DOHH2 (cell line): ENCODE measurements around the gene NCLN.

Experiments used
- H3F3A ChIP-seq: fragments of 200-600 bp; sonication (generic), shearing (Covaris generic); 2 replicates; pipeline ENCODE4 v1.6.0; 2016; ENCODE audit warnings: antibody characterized with exemption, mild to moderate bottlenecking; ENCODE audit not compliant: control insufficient read depth, insufficient read depth
- H3K27ac ChIP-seq: fragments of 200-600 bp; sonication (generic); 2 replicates; pipeline ENCODE4 v1.5.1; 2014; ENCODE audit warnings: low read depth, mild to moderate bottlenecking, low read length, moderate library complexity
- H3K27me3 ChIP-seq: fragments of 200-600 bp; sonication (generic); 2 replicates; pipeline ENCODE4 v1.6.1; 2014; ENCODE audit warnings: mild to moderate bottlenecking, low read length, mixed read lengths; ENCODE audit not compliant: control insufficient read depth
- H3K36me3 ChIP-seq: fragments of 200-600 bp; sonication (generic); 2 replicates; pipeline ENCODE4 v1.6.1; 2014; ENCODE audit warnings: mild to moderate bottlenecking, low read length, moderate library complexity, mixed read lengths; ENCODE audit not compliant: control insufficient read depth
- H3K4me1 ChIP-seq: fragments of 200-600 bp; sonication (generic); 2 replicates; pipeline ENCODE4 v1.6.1; 2014; ENCODE audit warnings: mild to moderate bottlenecking, low read length, mixed read lengths; ENCODE audit not compliant: control insufficient read depth
- H3K4me2 ChIP-seq: fragments of 200-600 bp; sonication (generic); 2 replicates; pipeline ENCODE4 v1.6.0; 2014; ENCODE audit warnings: mild to moderate bottlenecking, low read length, moderate library complexity
- H3K4me3 ChIP-seq: fragments of 200-600 bp; sonication (generic); 2 replicates; pipeline ENCODE4 v1.5.1; 2014; ENCODE audit warnings: mild to moderate bottlenecking, low read length, mixed read lengths
- H3K79me2 ChIP-seq: fragments of 200-600 bp; sonication (generic); 2 replicates; pipeline ENCODE4 v1.6.1; 2014; ENCODE audit warnings: mild to moderate bottlenecking, low read length, mixed read lengths; ENCODE audit not compliant: control insufficient read depth
- H3K9me2 ChIP-seq: fragments of 200-600 bp; sonication (generic); replicated peaks from 2 replicates; pipeline ENCODE4 v1.6.1; 2014; ENCODE audit warnings: mild to moderate bottlenecking, low read length, mixed read lengths; ENCODE audit not compliant: control insufficient read depth
- H3K9me3 ChIP-seq: fragments of 200-600 bp; sonication (generic); 2 replicates; pipeline ENCODE4 v1.6.1; 2014; ENCODE audit warnings: antibody characterized with exemption, low read length, mixed read lengths; ENCODE audit not compliant: control insufficient read depth, insufficient read depth
- H4K20me1 ChIP-seq: fragments of 200-600 bp; sonication (generic); 2 replicates; pipeline ENCODE4 v1.6.0; 2014; ENCODE audit warnings: low read depth, mild to moderate bottlenecking, antibody characterized with exemption, low read length, moderate library complexity; ENCODE audit not compliant: control insufficient read depth, insufficient read depth
- EZH2phosphoT487 ChIP-seq: fragments of 200-600 bp; sonication (generic); IDR thresholded peaks from 2 replicates; pipeline ENCODE4 v1.6.1; 2017; ENCODE audit warnings: borderline replicate concordance, mild to moderate bottlenecking, antibody characterized with exemption, low read length, moderate library complexity, mixed read lengths
- TF ChIP-seq, protein P1 (sequence below): fragments of 200-600 bp; sonication (generic); IDR thresholded peaks from one replicate; pipeline ENCODE4 v1.5.1; 2014; ENCODE audit warnings: antibody characterized with exemption, mild to moderate bottlenecking, low read depth, low read length; ENCODE audit not compliant: poor library complexity, severe bottlenecking

Gene NCLN

GRCh38 chr19:3176715-3177501 lies 8.8 kb upstream of the NCLN start:
- H3K9me2 ChIP-seq, result no peaks in the 10 kb centered on the region
- H3K79me2 ChIP-seq, result peaks cover 33% of the 10 kb centered on the region
- no peaks in the 10 kb centered on the region for H3K9me3 ChIP-seq
- TF ChIP-seq, protein P1, sequence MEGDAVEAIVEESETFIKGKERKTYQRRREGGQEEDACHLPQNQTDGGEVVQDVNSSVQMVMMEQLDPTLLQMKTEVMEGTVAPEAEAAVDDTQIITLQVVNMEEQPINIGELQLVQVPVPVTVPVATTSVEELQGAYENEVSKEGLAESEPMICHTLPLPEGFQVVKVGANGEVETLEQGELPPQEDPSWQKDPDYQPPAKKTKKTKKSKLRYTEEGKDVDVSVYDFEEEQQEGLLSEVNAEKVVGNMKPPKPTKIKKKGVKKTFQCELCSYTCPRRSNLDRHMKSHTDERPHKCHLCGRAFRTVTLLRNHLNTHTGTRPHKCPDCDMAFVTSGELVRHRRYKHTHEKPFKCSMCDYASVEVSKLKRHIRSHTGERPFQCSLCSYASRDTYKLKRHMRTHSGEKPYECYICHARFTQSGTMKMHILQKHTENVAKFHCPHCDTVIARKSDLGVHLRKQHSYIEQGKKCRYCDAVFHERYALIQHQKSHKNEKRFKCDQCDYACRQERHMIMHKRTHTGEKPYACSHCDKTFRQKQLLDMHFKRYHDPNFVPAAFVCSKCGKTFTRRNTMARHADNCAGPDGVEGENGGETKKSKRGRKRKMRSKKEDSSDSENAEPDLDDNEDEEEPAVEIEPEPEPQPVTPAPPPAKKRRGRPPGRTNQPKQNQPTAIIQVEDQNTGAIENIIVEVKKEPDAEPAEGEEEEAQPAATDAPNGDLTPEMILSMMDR, result no peak
- no peak for TF ChIP-seq EZH2phosphoT487
- H3F3A ChIP-seq, result peaks cover 11% of the 10 kb centered on the region
- no peak overlapping the region for H3K4me2 ChIP-seq
- H3K27ac ChIP-seq, result no peak overlapping the region
- H3K4me1 ChIP-seq, result peaks cover 68% of the 10 kb centered on the region
- peaks cover 11% of the 10 kb centered on the region for H3K36me3 ChIP-seq
- peaks cover 3% of the 10 kb centered on the region for H3K27me3 ChIP-seq
- no peaks in the 10 kb centered on the region for H4K20me1 ChIP-seq
- no peak overlapping the region for H3K4me3 ChIP-seq

DNA sequence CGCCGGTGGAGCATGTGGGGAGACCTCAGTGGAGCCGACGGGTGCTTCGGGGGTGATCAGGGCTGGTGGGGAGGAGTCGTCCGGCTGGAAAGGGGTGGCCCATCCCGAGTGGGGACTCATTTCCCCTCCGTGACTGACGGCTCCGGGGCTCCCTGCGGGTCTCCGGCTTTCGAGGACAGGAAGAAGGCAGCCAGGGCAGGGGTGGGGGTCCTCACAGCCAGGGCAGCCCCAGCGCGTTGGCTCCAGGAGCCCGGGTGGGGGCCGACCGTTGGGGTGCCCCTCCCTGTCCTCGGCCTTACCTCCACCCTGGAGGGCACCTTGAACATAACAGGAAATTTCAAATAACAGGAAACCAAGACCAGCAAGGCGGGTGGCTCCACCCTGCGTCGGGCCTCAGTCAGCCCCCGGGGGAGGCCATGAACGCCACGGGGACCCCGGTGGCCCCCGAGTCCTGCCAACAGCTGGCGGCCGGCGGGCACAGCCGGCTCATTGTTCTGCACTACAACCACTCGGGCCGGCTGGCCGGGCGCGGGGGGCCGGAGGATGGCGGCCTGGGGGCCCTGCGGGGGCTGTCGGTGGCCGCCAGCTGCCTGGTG lies 7.3 kb upstream of the NCLN start, which contains the start of gene S1PR4:
S1PR4 (plus strand) TSS at position 393 of the 596 bp plus-strand sequence; CDS start at position 417, 24 bp downstream.
- Histone ChIP-seq H3K4me3 (peak within 1 kb of the TSS; percentile 95), H3K27ac (peak within 1 kb of the TSS; percentile 97), H3K9me3 (no peaks in the 10 kb centered on the region)

DNA sequence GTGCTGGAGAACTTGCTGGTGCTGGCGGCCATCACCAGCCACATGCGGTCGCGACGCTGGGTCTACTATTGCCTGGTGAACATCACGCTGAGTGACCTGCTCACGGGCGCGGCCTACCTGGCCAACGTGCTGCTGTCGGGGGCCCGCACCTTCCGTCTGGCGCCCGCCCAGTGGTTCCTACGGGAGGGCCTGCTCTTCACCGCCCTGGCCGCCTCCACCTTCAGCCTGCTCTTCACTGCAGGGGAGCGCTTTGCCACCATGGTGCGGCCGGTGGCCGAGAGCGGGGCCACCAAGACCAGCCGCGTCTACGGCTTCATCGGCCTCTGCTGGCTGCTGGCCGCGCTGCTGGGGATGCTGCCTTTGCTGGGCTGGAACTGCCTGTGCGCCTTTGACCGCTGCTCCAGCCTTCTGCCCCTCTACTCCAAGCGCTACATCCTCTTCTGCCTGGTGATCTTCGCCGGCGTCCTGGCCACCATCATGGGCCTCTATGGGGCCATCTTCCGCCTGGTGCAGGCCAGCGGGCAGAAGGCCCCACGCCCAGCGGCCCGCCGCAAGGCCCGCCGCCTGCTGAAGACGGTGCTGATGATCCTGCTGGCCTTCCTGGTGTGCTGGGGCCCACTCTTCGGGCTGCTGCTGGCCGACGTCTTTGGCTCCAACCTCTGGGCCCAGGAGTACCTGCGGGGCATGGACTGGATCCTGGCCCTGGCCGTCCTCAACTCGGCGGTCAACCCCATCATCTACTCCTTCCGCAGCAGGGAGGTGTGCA lies 6.6 kb upstream of the NCLN start:
- Histone ChIP-seq H3K27ac (peak overlapping the region; percentile 97), H3K36me3 (peaks cover 11% of the 10 kb centered on the region), H3K27me3 (no peaks in the 10 kb centered on the region), H3K4me1 (peaks cover 64% of the 10 kb centered on the region), H4K20me1 (no peaks in the 10 kb centered on the region), H3K4me2 (peak overlapping the region; percentile 99), H3K4me3 (peak overlapping the region; percentile 95), H3K9me3 (no peaks in the 10 kb centered on the region), H3F3A (peaks cover 11% of the 10 kb centered on the region), H3K79me2 (peaks cover 34% of the 10 kb centered on the region), H3K9me2 (no peaks in the 10 kb centered on the region)
- TF ChIP-seq, protein P1, result no peak
- no peak for TF ChIP-seq EZH2phosphoT487

More for the DNA sequence above, 7.3 kb upstream of the NCLN start, which contains the start of gene S1PR4:
- Histone ChIP-seq H3K9me2 (no peaks in the 10 kb centered on the region), H3K79me2 (peaks cover 34% of the 10 kb centered on the region), H3K4me1 (peaks cover 64% of the 10 kb centered on the region), H4K20me1 (no peaks in the 10 kb centered on the region), H3K36me3 (peaks cover 11% of the 10 kb centered on the region), H3F3A (peaks cover 11% of the 10 kb centered on the region), H3K27me3 (no peaks in the 10 kb centered on the region), H3K4me2 (peak within 1 kb of the TSS; percentile 99)
- no peak for TF ChIP-seq EZH2phosphoT487
- TF ChIP-seq, protein P1, result no peak
